Measurements from ENCODE around the gene NCAM1.

The NCAM1 gene

DNA sequence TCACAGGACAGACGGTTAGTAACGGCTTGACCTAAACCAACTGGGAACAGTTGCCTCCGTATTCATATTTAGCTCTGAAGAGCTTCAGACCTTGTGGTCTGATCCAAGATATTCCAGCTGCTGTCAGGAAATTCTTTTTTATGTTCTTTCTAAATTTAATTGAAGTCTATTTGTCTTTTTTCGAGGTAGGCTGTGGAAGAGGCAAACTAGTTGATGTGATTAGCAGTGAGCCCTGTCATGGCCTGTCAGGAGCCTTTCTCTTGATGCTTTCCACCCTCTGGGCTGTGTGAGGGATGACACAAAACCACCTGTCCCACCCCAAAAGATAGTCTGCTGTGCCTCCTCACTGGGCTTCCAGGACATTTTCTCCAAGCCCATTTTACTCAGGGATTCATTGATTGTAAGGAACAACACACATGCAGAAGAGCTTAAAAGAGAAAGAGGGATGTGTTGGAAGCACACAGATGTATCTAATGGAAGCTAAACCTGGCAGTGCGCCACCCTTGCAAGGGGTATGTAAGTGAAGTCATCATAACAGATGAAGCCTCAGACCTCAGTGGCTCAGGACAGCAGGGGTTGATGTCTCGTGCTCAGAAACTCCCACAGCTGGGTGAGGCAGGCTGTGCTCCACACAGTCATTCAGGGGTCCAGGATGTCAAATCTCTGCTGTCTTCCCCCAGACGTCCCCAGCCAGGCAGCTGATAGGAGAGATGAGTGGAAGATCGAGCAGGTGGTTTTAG lies 170.0 kb downstream of the NCAM1 start:
- TF ChIP-seq RAD21 (IDR thresholded peaks at IDR 0.05; ENCODE audit: low read depth) (no peak), TAF1 (IDR thresholded peaks at IDR 0.05; ENCODE audit: low read depth) (no peak), ZBTB7A (IDR thresholded peaks at IDR 0.05; ENCODE audit: low read depth) (no peak)
- TF ChIP-seq, protein P1, sequence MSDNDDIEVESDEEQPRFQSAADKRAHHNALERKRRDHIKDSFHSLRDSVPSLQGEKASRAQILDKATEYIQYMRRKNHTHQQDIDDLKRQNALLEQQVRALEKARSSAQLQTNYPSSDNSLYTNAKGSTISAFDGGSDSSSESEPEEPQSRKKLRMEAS (IDR thresholded peaks at IDR 0.05) = no peak

DNA sequence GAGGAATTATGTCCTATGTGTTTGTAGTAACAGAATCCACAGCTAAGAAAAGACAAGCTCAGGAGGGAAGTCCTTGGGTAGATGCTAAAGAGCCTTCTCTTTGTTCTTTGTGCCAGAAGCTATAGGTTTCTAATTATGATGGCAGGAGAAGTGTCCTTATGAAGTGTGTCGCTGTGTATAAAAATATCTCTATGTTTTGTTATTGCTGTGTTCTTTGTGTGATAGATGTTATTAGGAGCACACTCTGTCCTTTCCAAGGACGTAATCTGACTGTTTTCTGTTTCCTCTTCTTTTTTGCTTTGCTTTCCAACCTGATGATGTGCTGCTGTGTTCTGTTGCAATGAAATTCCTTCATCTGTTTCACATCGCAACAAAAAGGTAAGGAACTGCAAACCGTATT lies 171.9 kb downstream of the NCAM1 start:
- no peak for TF ChIP-seq TCF12 (IDR thresholded peaks at IDR 0.05; ENCODE audit: low read depth)
- TF ChIP-seq FOXM1 (IDR thresholded peaks at IDR 0.05; ENCODE audit: borderline replicate concordance, low read depth) = no peak
- TF ChIP-seq, protein P2, sequence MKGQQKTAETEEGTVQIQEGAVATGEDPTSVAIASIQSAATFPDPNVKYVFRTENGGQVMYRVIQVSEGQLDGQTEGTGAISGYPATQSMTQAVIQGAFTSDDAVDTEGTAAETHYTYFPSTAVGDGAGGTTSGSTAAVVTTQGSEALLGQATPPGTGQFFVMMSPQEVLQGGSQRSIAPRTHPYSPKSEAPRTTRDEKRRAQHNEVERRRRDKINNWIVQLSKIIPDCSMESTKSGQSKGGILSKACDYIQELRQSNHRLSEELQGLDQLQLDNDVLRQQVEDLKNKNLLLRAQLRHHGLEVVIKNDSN (IDR thresholded peaks at IDR 0.05) = no peak
- TF ChIP-seq ZBTB7A (IDR thresholded peaks at IDR 0.05; ENCODE audit: low read depth) = no peak
- no peak for TF ChIP-seq CEBPB (IDR thresholded peaks at IDR 0.05)
- no peak for TF ChIP-seq EP300 (IDR thresholded peaks at IDR 0.05; ENCODE audit: borderline replicate concordance)
- TF ChIP-seq TAF1 (IDR thresholded peaks at IDR 0.05; ENCODE audit: low read depth) = no peak
- no peak for TF ChIP-seq YY1 (IDR thresholded peaks at IDR 0.05; ENCODE audit: low read depth)
- TF ChIP-seq, protein P1 (IDR thresholded peaks at IDR 0.05) = no peak
- TF ChIP-seq TEAD4 (IDR thresholded peaks at IDR 0.05) = no peak
- TF ChIP-seq EGR1 (IDR thresholded peaks at IDR 0.05) = no peak
- TF ChIP-seq, protein P3, sequence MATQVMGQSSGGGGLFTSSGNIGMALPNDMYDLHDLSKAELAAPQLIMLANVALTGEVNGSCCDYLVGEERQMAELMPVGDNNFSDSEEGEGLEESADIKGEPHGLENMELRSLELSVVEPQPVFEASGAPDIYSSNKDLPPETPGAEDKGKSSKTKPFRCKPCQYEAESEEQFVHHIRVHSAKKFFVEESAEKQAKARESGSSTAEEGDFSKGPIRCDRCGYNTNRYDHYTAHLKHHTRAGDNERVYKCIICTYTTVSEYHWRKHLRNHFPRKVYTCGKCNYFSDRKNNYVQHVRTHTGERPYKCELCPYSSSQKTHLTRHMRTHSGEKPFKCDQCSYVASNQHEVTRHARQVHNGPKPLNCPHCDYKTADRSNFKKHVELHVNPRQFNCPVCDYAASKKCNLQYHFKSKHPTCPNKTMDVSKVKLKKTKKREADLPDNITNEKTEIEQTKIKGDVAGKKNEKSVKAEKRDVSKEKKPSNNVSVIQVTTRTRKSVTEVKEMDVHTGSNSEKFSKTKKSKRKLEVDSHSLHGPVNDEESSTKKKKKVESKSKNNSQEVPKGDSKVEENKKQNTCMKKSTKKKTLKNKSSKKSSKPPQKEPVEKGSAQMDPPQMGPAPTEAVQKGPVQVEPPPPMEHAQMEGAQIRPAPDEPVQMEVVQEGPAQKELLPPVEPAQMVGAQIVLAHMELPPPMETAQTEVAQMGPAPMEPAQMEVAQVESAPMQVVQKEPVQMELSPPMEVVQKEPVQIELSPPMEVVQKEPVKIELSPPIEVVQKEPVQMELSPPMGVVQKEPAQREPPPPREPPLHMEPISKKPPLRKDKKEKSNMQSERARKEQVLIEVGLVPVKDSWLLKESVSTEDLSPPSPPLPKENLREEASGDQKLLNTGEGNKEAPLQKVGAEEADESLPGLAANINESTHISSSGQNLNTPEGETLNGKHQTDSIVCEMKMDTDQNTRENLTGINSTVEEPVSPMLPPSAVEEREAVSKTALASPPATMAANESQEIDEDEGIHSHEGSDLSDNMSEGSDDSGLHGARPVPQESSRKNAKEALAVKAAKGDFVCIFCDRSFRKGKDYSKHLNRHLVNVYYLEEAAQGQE (IDR thresholded peaks at IDR 0.05; ENCODE audit: low read depth) = no peak
- TF ChIP-seq RAD21 (IDR thresholded peaks at IDR 0.05; ENCODE audit: low read depth) = no peak
- TF ChIP-seq NFIC (IDR thresholded peaks at IDR 0.05) = no peak
- no peak for TF ChIP-seq CREB1 (IDR thresholded peaks at IDR 0.05; ENCODE audit: low read depth)

DNA sequence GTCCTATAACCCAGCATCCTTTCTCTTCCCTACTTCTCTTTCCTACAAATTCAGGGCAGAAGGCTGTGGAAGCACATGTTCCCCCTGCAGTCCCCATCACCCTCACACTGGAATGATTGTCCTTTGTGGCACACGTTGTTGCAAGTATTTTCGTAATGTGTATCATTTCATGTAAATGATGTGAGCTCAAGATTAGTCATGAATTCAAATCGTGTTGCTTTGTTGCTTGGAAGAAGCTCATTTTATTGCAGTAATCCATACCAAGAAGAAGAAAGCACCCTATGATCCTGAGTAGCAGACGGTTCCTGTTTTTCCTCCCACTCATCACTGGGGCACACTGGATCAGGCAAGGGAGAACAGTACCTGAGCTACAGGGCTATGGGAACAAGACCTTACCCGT lies 173.4 kb downstream of the NCAM1 start:
- TF ChIP-seq, protein P2 (IDR thresholded peaks at IDR 0.05) = no peak
- no peak for TF ChIP-seq CREB1 (IDR thresholded peaks at IDR 0.05; ENCODE audit: low read depth)
- no peak for TF ChIP-seq TEAD4 (IDR thresholded peaks at IDR 0.05)
- no peak for TF ChIP-seq TCF12 (IDR thresholded peaks at IDR 0.05; ENCODE audit: low read depth)
- TF ChIP-seq RAD21 (IDR thresholded peaks at IDR 0.05; ENCODE audit: low read depth) = no peak
- TF ChIP-seq EGR1 (IDR thresholded peaks at IDR 0.05) = no peak
- TF ChIP-seq YY1 (IDR thresholded peaks at IDR 0.05; ENCODE audit: low read depth) = no peak
- TF ChIP-seq TAF1 (IDR thresholded peaks at IDR 0.05; ENCODE audit: low read depth) = no peak
- no peak for TF ChIP-seq FOXM1 (IDR thresholded peaks at IDR 0.05; ENCODE audit: borderline replicate concordance, low read depth)
- TF ChIP-seq CEBPB (IDR thresholded peaks at IDR 0.05) = no peak
- no peak for TF ChIP-seq ZBTB7A (IDR thresholded peaks at IDR 0.05; ENCODE audit: low read depth)

DNA sequence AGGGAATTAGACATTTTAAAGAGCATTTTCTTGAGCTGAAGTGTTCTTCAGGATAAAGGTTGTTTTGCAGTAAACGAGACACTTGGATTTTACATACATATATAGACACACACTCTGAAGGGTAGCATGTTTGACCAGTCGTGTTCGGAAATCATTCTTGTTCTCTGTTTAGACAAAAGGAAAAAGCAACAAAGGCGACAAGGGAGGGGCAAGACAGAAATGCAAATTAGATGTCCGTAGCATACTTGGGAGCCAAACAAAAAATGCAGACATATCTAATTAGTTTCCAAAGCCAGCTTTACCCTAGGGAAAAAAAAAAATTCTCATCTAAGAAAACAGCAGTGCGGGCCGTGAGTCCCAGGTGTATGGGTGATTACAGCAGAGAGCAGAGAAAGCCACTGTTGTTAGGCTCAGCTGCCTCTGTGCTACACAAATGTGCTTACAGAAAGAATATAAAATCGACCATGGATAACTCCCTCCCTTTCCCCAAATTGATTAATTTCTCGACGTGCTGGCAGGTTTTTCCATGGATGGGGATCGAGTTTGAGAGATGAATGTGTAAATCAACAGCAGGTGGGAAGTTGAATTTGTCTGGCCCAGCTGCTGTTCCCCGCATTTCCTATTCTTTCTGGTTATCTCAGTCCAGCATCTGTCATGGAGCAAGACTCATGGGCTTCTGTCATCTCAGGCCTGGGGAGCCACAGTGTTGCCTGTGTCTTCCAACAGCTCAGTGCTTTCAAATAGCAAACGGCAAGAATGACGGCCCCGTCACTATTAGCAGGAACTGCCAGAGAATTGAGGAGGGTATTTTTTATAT lies 176.7 kb downstream of the NCAM1 start:
- TF ChIP-seq FOXM1 (IDR thresholded peaks at IDR 0.05; ENCODE audit: borderline replicate concordance, low read depth) (no peak), YY1 (IDR thresholded peaks at IDR 0.05; ENCODE audit: low read depth) (no peak), EP300 (IDR thresholded peaks at IDR 0.05; ENCODE audit: borderline replicate concordance) (no peak), CREB1 (IDR thresholded peaks at IDR 0.05; ENCODE audit: low read depth) (no peak), TCF12 (IDR thresholded peaks at IDR 0.05; ENCODE audit: low read depth) (no peak), TAF1 (IDR thresholded peaks at IDR 0.05; ENCODE audit: low read depth) (no peak), RAD21 (IDR thresholded peaks at IDR 0.05; ENCODE audit: low read depth) (no peak), CEBPB (IDR thresholded peaks at IDR 0.05) (no peak), NFIC (IDR thresholded peaks at IDR 0.05) (no peak), TEAD4 (IDR thresholded peaks at IDR 0.05) (no peak), EGR1 (IDR thresholded peaks at IDR 0.05) (no peak), ZBTB7A (IDR thresholded peaks at IDR 0.05; ENCODE audit: low read depth) (no peak)
- TF ChIP-seq, protein P1 (IDR thresholded peaks at IDR 0.05) = no peak
- TF ChIP-seq, protein P2 (IDR thresholded peaks at IDR 0.05) = no peak
- TF ChIP-seq, protein P3 (IDR thresholded peaks at IDR 0.05; ENCODE audit: low read depth) = no peak

Data from Ishikawa (cell line).